B cell (primary cell): Measurements from ENCODE around the gene OR1L8. TPM values are rescaled to one million over a fixed set of nuclear protein-coding genes. Genes with fewer than 3 reads are reported as not detected.

ENCODE experiments used
- ATAC-seq: fragments of 200-7000 bp; cut with Tn5 transposase; one replicate; pipeline ENCODE4 v1.10.0; 2021; ENCODE audit warnings: low read depth, mild to moderate bottlenecking, moderate number of reproducible peaks, moderate library complexity
- CTCF ChIA-PET: fragments of 350-600 bp; sonication (Branson Sonifier 250); formaldehyde crosslinking; loops from one replicate; lab custom pipeline; 2021; ENCODE audit warnings: antibody characterized with exemption, inconsistent platforms; lab: Charles Lee
- POLR2A ChIA-PET: fragments of 350-600 bp; sonication (Branson Sonifier 250); formaldehyde crosslinking; loops from one replicate; lab custom pipeline; 2021; ENCODE audit warnings: antibody characterized with exemption; lab: Charles Lee
- DNase-seq: peaks from one replicate; pipeline ENCODE4 v3.0.0; 2013
- H2AFZ ChIP-seq: 2 replicates; pipeline ENCODE4 v1.6.1; 2012; ENCODE audit warnings: mild to moderate bottlenecking, low read depth, low read length; ENCODE audit not compliant: insufficient read depth, poor library complexity, severe bottlenecking
- H3K27ac ChIP-seq, 2 donors: 1 replicate in 1 of 2; 2 replicates in 1 of 2; pipeline ENCODE4 v1.5.1; 2012 to 2013; ENCODE audit warnings: low read length in 2 of 2, mild to moderate bottlenecking in 2 of 2, moderate library complexity in 1 of 2
- H3K27me3 ChIP-seq, 4 experiments: fragments of 200-600 bp in 1 of 4; sonication (generic) in 1 of 4; replicated peaks in 1 of 4; 1 replicate in 2 of 4; 2 replicates in 2 of 4; pipeline versions ENCODE4 v1.6.1 to v1.7.0; 2013 to 2016; ENCODE audit warnings: low read length in 3 of 4, mild to moderate bottlenecking in 2 of 4, mixed read lengths in 1 of 4, moderate library complexity in 1 of 4; ENCODE audit not compliant: insufficient read depth in 4 of 4, control insufficient read depth in 3 of 4; ENCODE audit errors: control extremely low read depth in 1 of 4
- H3K36me3 ChIP-seq, 2 experiments: replicated peaks in 1 of 2; 1 replicate in 1 of 2; 2 replicates in 1 of 2; pipeline versions ENCODE4 v1.6.1 to v1.7.1; 2013; ENCODE audit warnings: low read length in 1 of 2; ENCODE audit not compliant: insufficient read depth in 2 of 2, control insufficient read depth in 1 of 2; ENCODE audit errors: control extremely low read depth in 1 of 2, extremely low read depth in 1 of 2
- H3K4me1 ChIP-seq, 2 donors: fragments of 200-600 bp in 1 of 2; sonication (generic) in 1 of 2; 1 replicate in 1 of 2; 2 replicates in 1 of 2; pipeline versions ENCODE4 v1.5.1 to v1.6.1; 2013 to 2017; ENCODE audit warnings: low read length in 2 of 2; ENCODE audit not compliant: control insufficient read depth in 2 of 2, insufficient read depth in 2 of 2
- H3K4me2 ChIP-seq: replicated peaks from 2 replicates; pipeline ENCODE3; 2012; ENCODE audit warnings: mild to moderate bottlenecking, low read depth, low read length; ENCODE audit not compliant: poor library complexity, severe bottlenecking
- H3K4me3 ChIP-seq, 5 experiments: fragments of 200-600 bp in 1 of 5; sonication (generic) in 1 of 5; 1 replicate in 3 of 5; 2 replicates in 2 of 5; pipeline versions ENCODE4 v1.5.1 to v1.7.0; 2011 to 2016; ENCODE audit warnings: low read length in 4 of 5, mild to moderate bottlenecking in 4 of 5, low read depth in 2 of 5, control low read depth in 1 of 5, moderate library complexity in 1 of 5; ENCODE audit not compliant: insufficient read depth in 1 of 5; ENCODE audit errors: control extremely low read depth in 1 of 5, extremely low read depth in 1 of 5
- H3K79me2 ChIP-seq: fragments of 200-600 bp; sonication (generic); one replicate; pipeline ENCODE4 v1.6.0; 2016; ENCODE audit warnings: low read length; ENCODE audit not compliant: control insufficient read depth, insufficient read depth
- H3K9ac ChIP-seq: fragments of 200-600 bp; sonication (generic); 2 replicates; pipeline ENCODE4 v1.6.1; 2017; ENCODE audit warnings: mild to moderate bottlenecking, low read length, moderate library complexity
- H3K9me3 ChIP-seq, 3 donors: one replicate each; pipeline versions ENCODE4 v1.6.1 to v1.7.1; 2013; ENCODE audit warnings: low read length in 2 of 3; ENCODE audit not compliant: control insufficient read depth in 2 of 3, insufficient read depth in 1 of 3; ENCODE audit errors: control extremely low read depth in 1 of 3
- H4K20me1 ChIP-seq: 2 replicates; pipeline ENCODE4 v1.6.0; 2012; ENCODE audit warnings: mild to moderate bottlenecking, low read length; ENCODE audit not compliant: insufficient read depth, control insufficient read depth, poor library complexity, severe bottlenecking
- H3K27ac Mint-ChIP-seq: one replicate; pipeline ENCODE4 v1.8.0; 2021; ENCODE audit warnings: mixed read lengths
- H3K27me3 Mint-ChIP-seq: one replicate; pipeline ENCODE4 v1.8.0; 2021; ENCODE audit warnings: mixed read lengths
- H3K4me1 Mint-ChIP-seq: one replicate; pipeline ENCODE4 v1.8.0; 2021; ENCODE audit warnings: mixed read lengths
- H3K4me3 Mint-ChIP-seq: one replicate; pipeline ENCODE4 v1.8.0; 2021; ENCODE audit warnings: mixed read lengths
- H3K9me3 Mint-ChIP-seq: one replicate; pipeline ENCODE4 v1.8.0; 2022; ENCODE audit warnings: mixed read lengths; ENCODE audit not compliant: insufficient read depth
- EZH2 ChIP-seq: IDR thresholded peaks from 2 replicates; pipeline ENCODE4 v1.6.1; 2012; ENCODE audit warnings: borderline replicate concordance, low read depth, mild to moderate bottlenecking, moderate library complexity, low read length; ENCODE audit not compliant: insufficient read depth, poor library complexity, severe bottlenecking
- WGBS: methylation state at CpG from one replicate; pipeline ENCODE4 v1.1.5; 2013; ENCODE audit warnings: missing lambda C conversion rate; ENCODE audit not compliant: insufficient coverage; 5-methylcytosine and 5-hydroxymethylcytosine counted together
- intact Hi-C: fragments of 100-400 bp; cut with micrococcal nuclease; formaldehyde crosslinking; loops from one replicate; pipeline ENCODE4 v1.10.0; 2022
- polyA plus RNA-seq: library from polyadenylated mRNA; depleted of rRNA; stranded (reverse); fragments of >200 nt; gene quantifications from 2 replicates; pipeline ENCODE4 v1.2.3, GENCODE V29; 2012
- total RNA-seq, 2 donors: library from RNA; stranded (reverse); fragments of 120-200 nt in 1 of 2; gene quantifications; 1 replicate in 1 of 2; 2 replicates in 1 of 2; pipeline versions ENCODE4 v1.2.3 to v1.2.4, GENCODE V29; 2013 to 2022
- TF ChIP-seq, protein P1 (sequence below): fragments of 200-600 bp; IDR thresholded peaks from one replicate; pipeline ENCODE4 v1.8.0; 2022; ENCODE audit warnings: antibody characterized with exemption, mild to moderate bottlenecking

Gene OR1L8
- total and polyA plus RNA-seq, 2 donors (not counting 1 experiment from before 2014, with no cell fraction given) = not detected

DNA sequence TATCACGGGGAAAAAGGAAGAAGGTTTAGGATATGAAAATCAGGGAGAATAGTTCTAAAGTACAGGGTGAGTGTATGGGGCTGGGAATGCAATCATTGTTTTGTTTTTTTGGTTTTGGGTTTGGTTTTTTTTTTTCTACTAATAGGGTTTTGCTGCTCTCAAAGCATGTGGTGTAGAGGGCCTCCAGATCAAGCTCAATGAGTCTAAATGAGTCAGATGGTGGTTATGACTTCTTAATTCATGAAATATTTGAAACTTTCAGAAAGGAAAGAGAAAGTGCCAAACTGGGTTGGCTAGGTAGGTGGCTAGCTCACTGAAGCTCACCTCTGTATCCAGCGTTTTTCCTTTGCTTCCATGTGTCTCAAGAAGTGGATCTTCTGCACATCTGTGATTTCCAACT, 10.7 kb downstream of the OR1L8 start:
- ChIA-PET CTCF (no interaction called here), POLR2A (no interaction called here)
- Histone ChIP-seq H3K4me3 (no peak overlapping the region), H4K20me1 (no peaks in the 10 kb centered on the region), H3K9me3 (peaks cover 0 to 1% (median 0%) of the 10 kb centered on the region in 3 donors), H3K36me3 (no peaks in the 10 kb centered on the region), H3K79me2 (no peaks in the 10 kb centered on the region), H3K27me3 (no peaks in the 10 kb centered on the region), H3K9ac (no peak overlapping the region), H3K27ac (no peak overlapping the region), H3K4me1 (no peaks in the 10 kb centered on the region), H2AFZ (no peak overlapping the region), H3K4me2 (no peak overlapping the region)
- DNase-seq (no peak), ATAC-seq (no peak)
- H3K4me3 Mint-ChIP-seq = no peak overlapping the region
- H3K27ac Mint-ChIP-seq = no peak overlapping the region
- 94% methylated on average over 2 of the region's 2 CpGs for WGBS
- intact Hi-C loops = no loop called here
- H3K27me3 Mint-ChIP-seq = peaks cover 21% of the 10 kb centered on the region
- TF ChIP-seq, protein P1, sequence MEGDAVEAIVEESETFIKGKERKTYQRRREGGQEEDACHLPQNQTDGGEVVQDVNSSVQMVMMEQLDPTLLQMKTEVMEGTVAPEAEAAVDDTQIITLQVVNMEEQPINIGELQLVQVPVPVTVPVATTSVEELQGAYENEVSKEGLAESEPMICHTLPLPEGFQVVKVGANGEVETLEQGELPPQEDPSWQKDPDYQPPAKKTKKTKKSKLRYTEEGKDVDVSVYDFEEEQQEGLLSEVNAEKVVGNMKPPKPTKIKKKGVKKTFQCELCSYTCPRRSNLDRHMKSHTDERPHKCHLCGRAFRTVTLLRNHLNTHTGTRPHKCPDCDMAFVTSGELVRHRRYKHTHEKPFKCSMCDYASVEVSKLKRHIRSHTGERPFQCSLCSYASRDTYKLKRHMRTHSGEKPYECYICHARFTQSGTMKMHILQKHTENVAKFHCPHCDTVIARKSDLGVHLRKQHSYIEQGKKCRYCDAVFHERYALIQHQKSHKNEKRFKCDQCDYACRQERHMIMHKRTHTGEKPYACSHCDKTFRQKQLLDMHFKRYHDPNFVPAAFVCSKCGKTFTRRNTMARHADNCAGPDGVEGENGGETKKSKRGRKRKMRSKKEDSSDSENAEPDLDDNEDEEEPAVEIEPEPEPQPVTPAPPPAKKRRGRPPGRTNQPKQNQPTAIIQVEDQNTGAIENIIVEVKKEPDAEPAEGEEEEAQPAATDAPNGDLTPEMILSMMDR = no peak
- no peak for TF ChIP-seq EZH2
- peaks cover 4% of the 10 kb centered on the region for H3K9me3 Mint-ChIP-seq
- H3K4me1 Mint-ChIP-seq = no peaks in the 10 kb centered on the region

DNA sequence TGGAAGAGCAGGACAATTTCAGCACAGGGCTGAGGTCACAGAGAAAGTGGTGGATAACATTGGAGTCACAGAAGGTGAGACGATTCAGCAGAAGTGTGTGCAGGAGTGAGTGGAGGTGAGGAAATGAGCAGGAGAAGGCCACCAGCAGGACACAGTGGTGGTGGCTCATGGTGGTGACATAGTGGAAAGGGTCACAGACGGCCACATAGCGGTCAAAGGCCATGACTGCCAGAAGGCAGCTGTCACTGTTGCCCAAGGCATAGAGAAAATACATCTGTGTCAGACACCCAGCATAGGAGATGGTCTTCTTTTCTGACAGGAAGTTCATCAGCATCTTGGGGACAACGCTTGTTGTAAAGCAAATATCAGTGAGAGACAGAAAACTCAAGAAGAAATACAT, 15.3 kb downstream of the OR1L8 start:
- POLR2A ChIA-PET = no interaction called here
- Histone ChIP-seq H3K4me3 (no peak overlapping the region), H3K79me2 (no peaks in the 10 kb centered on the region), H3K4me1 (no peaks in the 10 kb centered on the region), H3K27ac (no peak overlapping the region), H3K4me2 (no peak overlapping the region), H3K27me3 (peaks cover 0 to 5% (median 2%) of the 10 kb centered on the region in 4 experiments), H3K36me3 (no peaks in the 10 kb centered on the region), H2AFZ (no peak overlapping the region), H3K9ac (no peak overlapping the region), H4K20me1 (no peaks in the 10 kb centered on the region), H3K9me3 (peaks cover 0 to 3% (median 0%) of the 10 kb centered on the region in 3 donors)
- WGBS = 90% methylated on average over 4 of the region's 4 CpGs
- TF ChIP-seq, protein P1 = no peak
- no peak for TF ChIP-seq EZH2
- ATAC-seq (no peak), DNase-seq (no peak)
- H3K4me1 Mint-ChIP-seq = no peaks in the 10 kb centered on the region
- CTCF ChIA-PET = no interaction called here
- H3K27ac Mint-ChIP-seq = no peak overlapping the region
- peaks cover 2% of the 10 kb centered on the region for H3K9me3 Mint-ChIP-seq
- H3K27me3 Mint-ChIP-seq = peaks cover 33% of the 10 kb centered on the region
- intact Hi-C loops = no loop called here
- H3K4me3 Mint-ChIP-seq = no peak overlapping the region
